Thyroid gland (tissue), 4 donors: ENCODE results near the gene CERK. TPM values are rescaled to one million over a fixed set of nuclear protein-coding genes. Genes with fewer than 3 reads are reported as not detected.

Source experiments
- DNase-seq, 2 donors: peaks; one replicate each; pipeline ENCODE4 v3.0.0-alpha.2; 2019
- H3K27ac ChIP-seq, 3 donors: fragments of 200-600 bp; sonication (generic); 1 replicate in 2 of 3; 2 replicates in 1 of 3; pipeline ENCODE4 v1.5.1; 2016 to 2019; ENCODE audit warnings: mild to moderate bottlenecking in 1 of 3, moderate library complexity in 1 of 3
- H3K27me3 ChIP-seq: fragments of 200-600 bp; sonication (generic); one replicate; pipeline ENCODE4 v1.5.1; 2019
- H3K36me3 ChIP-seq, 2 donors: fragments of 200-600 bp; sonication (generic); one replicate each; pipeline ENCODE4 v1.5.1; 2016 to 2019
- H3K4me1 ChIP-seq, 2 donors: fragments of 200-600 bp; sonication (generic); one replicate each; pipeline ENCODE4 v1.5.1; 2017 to 2019
- H3K4me3 ChIP-seq, 3 donors: fragments of 200-600 bp; sonication (generic); replicated peaks in 1 of 3; 1 replicate in 2 of 3; 2 replicates in 1 of 3; pipeline ENCODE4 v1.5.1; 2016; ENCODE audit warnings: mild to moderate bottlenecking in 1 of 3
- H3K9me3 ChIP-seq: fragments of 200-600 bp; sonication (generic); one replicate; pipeline ENCODE4 v1.5.1; 2017
- CTCF ChIP-seq, 6 experiments: fragments of 200-600 bp in 3 of 6; fragments of 450-650 bp in 3 of 6; sonication (generic) in 3 of 6; IDR thresholded peaks; one replicate each; pipeline ENCODE4 v1.5.1; 2016 to 2019; ENCODE audit warnings: antibody characterized with exemption in 6 of 6, mild to moderate bottlenecking in 2 of 6, inconsistent platforms in 1 of 6, moderate library complexity in 1 of 6
- POLR2A ChIP-seq, 2 donors: fragments of 450-650 bp; IDR thresholded peaks; one replicate each; pipeline ENCODE4 v1.6.1; 2017; ENCODE audit warnings: antibody characterized with exemption in 2 of 2, mild to moderate bottlenecking in 2 of 2, moderate library complexity in 1 of 2
- WGBS, 2 donors: methylation state at CpG; one replicate each; pipeline ENCODE4 v1.1.5; 2017; 5-methylcytosine and 5-hydroxymethylcytosine counted together
- intact Hi-C: fragments of 100-400 bp; cut with DNase I; formaldehyde crosslinking; loops from one replicate; pipeline ENCODE4 v1.15.1; 2023
- total RNA-seq, 4 donors: library from RNA; depleted of rRNA; stranded (reverse); fragments of >200 nt; gene quantifications; one replicate each; pipeline ENCODE4 v1.2.3, GENCODE V29; 2016

The CERK gene
- total RNA-seq, 4 donors from 2014 or later: 74.6 to 84.7 (median 81.5) TPM

GRCh38 chr22:46671824-46672432 lies 66.1 kb downstream of the CERK start:
- Histone ChIP-seq H3K36me3 (peaks cover 26 to 42% of the 10 kb centered on the region in 2 donors), H3K4me3 (no peak overlapping the region), H3K9me3 (no peaks in the 10 kb centered on the region), H3K27ac (no peak overlapping the region), H3K27me3 (no peaks in the 10 kb centered on the region), H3K4me1 (no peaks in the 10 kb centered on the region)
- no peak for DNase-seq
- TF ChIP-seq POLR2A (IDR thresholded peaks at IDR 0.05) (no peak), CTCF (IDR thresholded peaks at IDR 0.05) (no peak)
- 85 to 90% methylated on average over 13 to 15 of the region's 17 CpGs for WGBS, 2 donors
- intact Hi-C loops: no loop called here

GRCh38 chr22:46669201-46669600 lies 68.9 kb downstream of the CERK start:
- Histone ChIP-seq H3K4me3 (no peak overlapping the region), H3K27ac (no peak overlapping the region), H3K36me3 (peaks cover 44 to 47% of the 10 kb centered on the region in 2 donors), H3K27me3 (no peaks in the 10 kb centered on the region), H3K4me1 (no peaks in the 10 kb centered on the region), H3K9me3 (no peaks in the 10 kb centered on the region)
- no peak for TF ChIP-seq CTCF (IDR thresholded peaks at IDR 0.05)
- no peak for TF ChIP-seq POLR2A (IDR thresholded peaks at IDR 0.05)
- no peak for DNase-seq
- 92 to 97% methylated on average over 9 of the region's 9 CpGs for WGBS, 2 donors
- intact Hi-C loops: no loop called here

- intact Hi-C loops: no loop called here
- no peak for DNase-seq
- no peaks in the 10 kb centered on the region for H3K4me1 ChIP-seq
- 94 to 96% methylated on average over 8 to 15 of the region's 24 CpGs for WGBS, 2 donors
- H3K27ac ChIP-seq: no peak overlapping the region
- H3K9me3 ChIP-seq: no peaks in the 10 kb centered on the region
- H3K4me3 ChIP-seq: no peak overlapping the region
- TF ChIP-seq CTCF (IDR thresholded peaks at IDR 0.05) (no peak), POLR2A (IDR thresholded peaks at IDR 0.05) (no peak)
- H3K36me3 ChIP-seq: peaks cover 38% of the 10 kb centered on the region in 2 donors
- no peaks in the 10 kb centered on the region for H3K27me3 ChIP-seq
Observed at GRCh38 chr22:46668116-46668515, 69.9 kb downstream of the CERK start.

GRCh38 chr22:46667245-46667623 lies 70.8 kb downstream of the CERK start:
- Histone ChIP-seq H3K4me3 (no peak overlapping the region), H3K36me3 (peaks cover 34 to 38% of the 10 kb centered on the region in 2 donors), H3K9me3 (no peaks in the 10 kb centered on the region), H3K27me3 (no peaks in the 10 kb centered on the region), H3K4me1 (no peaks in the 10 kb centered on the region), H3K27ac (no peak overlapping the region)
- TF ChIP-seq POLR2A (IDR thresholded peaks at IDR 0.05): no peak
- TF ChIP-seq CTCF (IDR thresholded peaks at IDR 0.05): no peak
- 92 to 94% methylated on average over 5 to 10 of the region's 10 CpGs for WGBS, 2 donors
- DNase-seq: no peak
- intact Hi-C loops: no loop called here

GRCh38 chr22:46666577-46667244 lies 71.3 kb downstream of the CERK start:
- WGBS, 2 donors: 92 to 98% methylated on average over 12 to 13 of the region's 17 CpGs
- no peak for DNase-seq
- Histone ChIP-seq H3K27me3 (no peaks in the 10 kb centered on the region), H3K9me3 (no peaks in the 10 kb centered on the region), H3K4me3 (no peak overlapping the region), H3K36me3 (peaks cover 34 to 38% of the 10 kb centered on the region in 2 donors), H3K4me1 (no peaks in the 10 kb centered on the region), H3K27ac (no peak overlapping the region)
- no peak for TF ChIP-seq CTCF (IDR thresholded peaks at IDR 0.05)
- TF ChIP-seq POLR2A (IDR thresholded peaks at IDR 0.05): no peak
- intact Hi-C loops: no loop called here
